Uterus (tissue), 4 donors: ENCODE results near the gene TXNRD3. TPM values are rescaled to one million over a fixed set of nuclear protein-coding genes. Genes with fewer than 3 reads are reported as not detected.
"Not testable (repeated sequence)": the region's sequence is repeated elsewhere in the genome, so short reads cannot be mapped to it uniquely, and the experiment has no call there.

Experiments
- DNase-seq, 2 donors: peaks; one replicate each; pipeline ENCODE4 v3.0.0-alpha.2; 2019 to 2020
- H3K27ac ChIP-seq, 2 donors: fragments of 200-600 bp; sonication (generic); 1 replicate in 1 of 2; 2 replicates in 1 of 2; pipeline ENCODE4 v1.5.1; 2016 to 2018
- H3K27me3 ChIP-seq, 2 donors: fragments of 200-600 bp; sonication (generic); one replicate each; pipeline ENCODE4 v1.5.1; 2018 to 2019; ENCODE audit warnings: control low read depth in 1 of 2
- H3K36me3 ChIP-seq, 2 donors: fragments of 200-600 bp; sonication (generic); one replicate each; pipeline ENCODE4 v1.5.1; 2019; ENCODE audit warnings: control low read depth in 1 of 2
- H3K4me1 ChIP-seq, 2 donors: fragments of 200-600 bp; sonication (generic); one replicate each; pipeline ENCODE4 v1.5.1; 2018 to 2019; ENCODE audit warnings: control low read depth in 1 of 2
- H3K4me3 ChIP-seq, 2 donors: fragments of 200-600 bp; sonication (generic); 1 replicate in 1 of 2; 2 replicates in 1 of 2; pipeline ENCODE4 v1.5.1; 2018 to 2019; ENCODE audit warnings: mild to moderate bottlenecking in 1 of 2
- H3K9me3 ChIP-seq, 2 donors: fragments of 200-600 bp; sonication (generic); one replicate each; pipeline ENCODE4 v1.5.1; 2019; ENCODE audit warnings: control low read depth in 1 of 2
- CTCF ChIP-seq, 4 experiments: fragments of 200-600 bp in 2 of 4; fragments of 450-650 bp in 2 of 4; sonication (generic) in 2 of 4; IDR thresholded peaks; one replicate each; pipeline ENCODE4 v1.5.1; 2016 to 2019; ENCODE audit warnings: antibody characterized with exemption in 4 of 4, mild to moderate bottlenecking in 2 of 4, moderate library complexity in 1 of 4
- POLR2A ChIP-seq, 2 donors: fragments of 450-650 bp; IDR thresholded peaks; one replicate each; pipeline ENCODE4 v1.6.1; 2016; ENCODE audit warnings: antibody characterized with exemption in 2 of 2, mild to moderate bottlenecking in 1 of 2, moderate library complexity in 1 of 2
- intact Hi-C: fragments of 100-400 bp; cut with DNase I; formaldehyde crosslinking; loops from one replicate; pipeline ENCODE4 v1.15.1; 2023; ENCODE audit warnings: low total_unique reads
- total RNA-seq, 4 donors: library from RNA; depleted of rRNA in 3 of 4; stranded (reverse); fragments of >200 nt in 3 of 4; gene quantifications; one replicate each; pipeline versions ENCODE4 v1.1.0 to v1.2.4, GENCODE V29; 2014 to 2023
- donor health status: DM: yes; HTN: yes; CAD: no.

TXNRD3 gene
- total RNA-seq, 4 donors from 2014 or later, result 13.8 to 31.2 (median 17.8) TPM

GRCh38 chr3:126630020-126630419, 24.9 kb downstream of the TXNRD3 start:
- no peaks in the 10 kb centered on the region for H3K4me1 ChIP-seq
- no peaks in the 10 kb centered on the region for H3K36me3 ChIP-seq
- TF ChIP-seq CTCF (IDR thresholded peaks at IDR 0.05), result no peak
- no peak for TF ChIP-seq POLR2A (IDR thresholded peaks at IDR 0.05)
- no peak overlapping the region for H3K27ac ChIP-seq
- intact Hi-C loops, result no loop called here
- no peak overlapping the region for H3K4me3 ChIP-seq
- no peaks in the 10 kb centered on the region for H3K9me3 ChIP-seq
- DNase-seq, result no peak
- H3K27me3 ChIP-seq, result no peaks in the 10 kb centered on the region

- H3K27ac ChIP-seq, DNase-seq, H3K36me3 ChIP-seq, H3K4me1 ChIP-seq, intact Hi-C loops, H3K27me3 ChIP-seq, H3K4me3 ChIP-seq, H3K9me3 ChIP-seq: not testable (repeated sequence)
Observed at GRCh38 chr3:126625735-126626134, 29.2 kb downstream of the TXNRD3 start.

GRCh38 chr3:126622694-126623093, 32.2 kb downstream of the TXNRD3 start:
- H3K9me3 ChIP-seq, result no peaks in the 10 kb centered on the region
- H3K4me1 ChIP-seq, result no peaks in the 10 kb centered on the region
- intact Hi-C loops, result no loop called here
- DNase-seq, result no peak
- TF ChIP-seq POLR2A (IDR thresholded peaks at IDR 0.05) (no peak), CTCF (IDR thresholded peaks at IDR 0.05) (no peak)
- H3K27ac ChIP-seq, result no peak overlapping the region
- no peak overlapping the region for H3K4me3 ChIP-seq
- no peaks in the 10 kb centered on the region for H3K27me3 ChIP-seq
- H3K36me3 ChIP-seq, result no peaks in the 10 kb centered on the region

- intact Hi-C loops, result no loop called here
- H3K36me3 ChIP-seq, result no peaks in the 10 kb centered on the region
- H3K4me1 ChIP-seq, result no peaks in the 10 kb centered on the region
- H3K9me3 ChIP-seq, result no peaks in the 10 kb centered on the region
- DNase-seq, result no peak
- H3K4me3 ChIP-seq, result no peak overlapping the region
- no peaks in the 10 kb centered on the region for H3K27me3 ChIP-seq
- no peak overlapping the region for H3K27ac ChIP-seq
- TF ChIP-seq CTCF (IDR thresholded peaks at IDR 0.05), result no peak
- no peak for TF ChIP-seq POLR2A (IDR thresholded peaks at IDR 0.05)
Observed at GRCh38 chr3:126621627-126622345, 33.1 kb downstream of the TXNRD3 start.

- Histone ChIP-seq H3K4me1 (no peaks in the 10 kb centered on the region), H3K9me3 (no peaks in the 10 kb centered on the region), H3K4me3 (no peak overlapping the region), H3K27ac (no peak overlapping the region), H3K36me3 (no peaks in the 10 kb centered on the region), H3K27me3 (no peaks in the 10 kb centered on the region)
- DNase-seq, result no peak
- TF ChIP-seq CTCF (IDR thresholded peaks at IDR 0.05), result no peak
- TF ChIP-seq POLR2A (IDR thresholded peaks at IDR 0.05), result no peak
- intact Hi-C loops, result no loop called here
Observed at GRCh38 chr3:126621171-126621570, 33.8 kb downstream of the TXNRD3 start.

GRCh38 chr3:126620738-126621137, 34.2 kb downstream of the TXNRD3 start:
- Histone ChIP-seq H3K4me3 (no peak overlapping the region), H3K36me3 (no peaks in the 10 kb centered on the region), H3K4me1 (no peaks in the 10 kb centered on the region), H3K27ac (no peak overlapping the region), H3K27me3 (no peaks in the 10 kb centered on the region), H3K9me3 (no peaks in the 10 kb centered on the region)
- DNase-seq, result no peak
- TF ChIP-seq POLR2A (IDR thresholded peaks at IDR 0.05), result no peak
- no peak for TF ChIP-seq CTCF (IDR thresholded peaks at IDR 0.05)
- intact Hi-C loops, result no loop called here
